H9 (cell line): Measurements from ENCODE around the gene BEGAIN. TPM values are rescaled to one million over a fixed set of nuclear protein-coding genes. Genes with fewer than 3 reads are reported as not detected.

ENCODE experiments used
- DNase-seq: peaks from one replicate; pipeline ENCODE4 v3.0.0-alpha.2; 2017
- H2AFZ ChIP-seq: one replicate; pipeline ENCODE4 v1.6.1; 2013; ENCODE audit warnings: mild to moderate bottlenecking, low read length, control low read depth, moderate library complexity
- H2AK5ac ChIP-seq: 2 replicates; pipeline ENCODE4 v1.6.1; 2013; ENCODE audit warnings: low read length, control low read depth, mixed read lengths; ENCODE audit not compliant: insufficient read length
- H2BK120ac ChIP-seq: one replicate; pipeline ENCODE4 v1.6.1; 2013; ENCODE audit warnings: low read depth, mild to moderate bottlenecking, low read length, control low read depth, inconsistent platforms; ENCODE audit not compliant: poor library complexity, severe bottlenecking
- H2BK12ac ChIP-seq: 2 replicates; pipeline ENCODE4 v1.6.1; 2013; ENCODE audit warnings: low read length, control low read depth, mixed read lengths, low read depth; ENCODE audit not compliant: insufficient read length
- H2BK15ac ChIP-seq: 2 replicates; pipeline ENCODE4 v1.6.1; 2013; ENCODE audit warnings: low read depth, low read length, control low read depth
- H2BK20ac ChIP-seq: one replicate; pipeline ENCODE4 v1.6.1; 2013; ENCODE audit warnings: low read depth, mild to moderate bottlenecking, low read length, control low read depth, inconsistent platforms; ENCODE audit not compliant: poor library complexity, severe bottlenecking
- H2BK5ac ChIP-seq: 2 replicates; pipeline ENCODE4 v1.6.1; 2013; ENCODE audit warnings: low read length, control low read depth, mixed read lengths; ENCODE audit not compliant: insufficient read length
- H3K14ac ChIP-seq: 2 replicates; pipeline ENCODE4 v1.6.1; 2013; ENCODE audit warnings: low read length, control low read depth; ENCODE audit not compliant: insufficient read depth
- H3K18ac ChIP-seq: 2 replicates; pipeline ENCODE4 v1.6.1; 2013; ENCODE audit warnings: low read depth, mild to moderate bottlenecking, mixed read lengths, low read length, control low read depth; ENCODE audit not compliant: insufficient read length
- H3K23ac ChIP-seq: 2 replicates; pipeline ENCODE4 v1.6.1; 2013; ENCODE audit warnings: low read length, control low read depth, mixed read lengths, low read depth; ENCODE audit not compliant: insufficient read length
- H3K23me2 ChIP-seq: 2 replicates; pipeline ENCODE4 v1.6.1; 2013; ENCODE audit warnings: low read depth, mild to moderate bottlenecking, mixed read lengths, low read length, control low read depth; ENCODE audit not compliant: insufficient read length, poor library complexity, severe bottlenecking
- H3K27ac ChIP-seq: 2 replicates; pipeline ENCODE4 v1.5.1; 2013; ENCODE audit warnings: low read length, control low read depth, mixed read lengths, low read depth; ENCODE audit not compliant: insufficient read length
- H3K27me3 ChIP-seq: 2 replicates; pipeline ENCODE4 v1.6.1; 2013; ENCODE audit warnings: low read length, control low read depth, inconsistent platforms; ENCODE audit not compliant: insufficient read depth
- H3K4ac ChIP-seq: 2 replicates; pipeline ENCODE4 v1.6.1; 2013; ENCODE audit warnings: low read depth, mild to moderate bottlenecking, control low read depth, inconsistent platforms, low read length, moderate library complexity
- H3K4me1 ChIP-seq: 2 replicates; pipeline ENCODE4 v1.6.1; 2013; ENCODE audit warnings: low read length, control low read depth, inconsistent platforms; ENCODE audit not compliant: insufficient read depth
- H3K4me2 ChIP-seq: 2 replicates; pipeline ENCODE4 v1.6.1; 2013; ENCODE audit warnings: low read length, control low read depth, mixed read lengths; ENCODE audit not compliant: insufficient read length, insufficient read depth
- H3K56ac ChIP-seq: 2 replicates; pipeline ENCODE4 v1.6.1; 2013; ENCODE audit warnings: low read depth, mild to moderate bottlenecking, mixed read lengths, low read length, control low read depth; ENCODE audit not compliant: insufficient read length
- H3K79me1 ChIP-seq: 2 replicates; pipeline ENCODE4 v1.6.1; 2013; ENCODE audit warnings: low read depth, mild to moderate bottlenecking, moderate library complexity, low read length, control low read depth, inconsistent platforms; ENCODE audit not compliant: insufficient read depth, poor library complexity, severe bottlenecking
- H3K79me2 ChIP-seq: 2 replicates; pipeline ENCODE4 v1.6.1; 2013; ENCODE audit warnings: low read length, control low read depth, inconsistent platforms; ENCODE audit not compliant: insufficient read depth
- H3K9ac ChIP-seq: 2 replicates; pipeline ENCODE4 v1.6.1; 2013; ENCODE audit warnings: low read length, control low read depth, mixed read lengths; ENCODE audit not compliant: insufficient read length; ENCODE audit errors: extremely low read depth
- H3K9me3 ChIP-seq: one replicate; pipeline ENCODE4 v1.6.1; 2013; ENCODE audit warnings: low read depth, low read length, inconsistent platforms; ENCODE audit not compliant: control insufficient read depth
- H3T11ph ChIP-seq: one replicate; pipeline ENCODE4 v1.6.1; 2013; ENCODE audit warnings: mild to moderate bottlenecking, low read length, control low read depth, inconsistent platforms
- H4K20me1 ChIP-seq: one replicate; pipeline ENCODE4 v1.6.1; 2013; ENCODE audit not compliant: control insufficient read depth, insufficient read length, insufficient read depth
- H4K5ac ChIP-seq: 2 replicates; pipeline ENCODE4 v1.6.1; 2013; ENCODE audit warnings: low read depth, mild to moderate bottlenecking, mixed read lengths, low read length, control low read depth; ENCODE audit not compliant: insufficient read length
- H4K8ac ChIP-seq: replicated peaks from 2 replicates; pipeline ENCODE4 v1.6.1; 2013; ENCODE audit warnings: low read length, control low read depth, mixed read lengths, low read depth; ENCODE audit not compliant: insufficient read length
- H4K91ac ChIP-seq: 2 replicates; pipeline ENCODE4 v1.6.1; 2013; ENCODE audit warnings: low read depth, mild to moderate bottlenecking, moderate library complexity, mixed read lengths, low read length, control low read depth; ENCODE audit not compliant: insufficient read length
- H3K27ac Mint-ChIP-seq, 3 experiments: 2 replicates in 2 of 3; 3 replicates in 1 of 3; pipeline ENCODE4 v1.8.0; 2020 to 2021; ENCODE audit warnings: mixed read lengths in 3 of 3, mild to moderate bottlenecking in 1 of 3, moderate library complexity in 1 of 3
- H3K27me3 Mint-ChIP-seq: 2 replicates; pipeline ENCODE4 v1.8.0; 2021; ENCODE audit warnings: low read depth, mild to moderate bottlenecking, moderate library complexity, mixed read lengths
- H3K36me3 Mint-ChIP-seq, 3 experiments: 2 replicates in 2 of 3; 3 replicates in 1 of 3; pipeline ENCODE4 v1.8.0; 2020 to 2021; ENCODE audit warnings: low read depth in 3 of 3, mixed read lengths in 3 of 3; ENCODE audit not compliant: insufficient read depth in 1 of 3
- H3K4me1 Mint-ChIP-seq, 2 experiments: 2 replicates each; pipeline ENCODE4 v1.8.0; 2020; ENCODE audit warnings: mixed read lengths in 2 of 2
- H3K4me3 Mint-ChIP-seq, 2 experiments: 2 replicates in 1 of 2; 3 replicates in 1 of 2; pipeline ENCODE4 v1.8.0; 2020 to 2021; ENCODE audit warnings: mild to moderate bottlenecking in 2 of 2, mixed read lengths in 2 of 2, moderate library complexity in 1 of 2
- H3K9me3 Mint-ChIP-seq, 2 experiments: 2 replicates in 1 of 2; 3 replicates in 1 of 2; pipeline ENCODE4 v1.8.0; 2020; ENCODE audit warnings: mild to moderate bottlenecking in 2 of 2, mixed read lengths in 2 of 2, moderate library complexity in 1 of 2
- CTCF ChIP-seq: fragments of 200-600 bp; sonication (generic); conservative IDR thresholded peaks from 3 replicates; pipeline ENCODE4 v1.8.0; 2021; ENCODE audit warnings: antibody characterized with exemption, mild to moderate bottlenecking
- WGBS: extraction: QIAGEN DNeasy Blood & Tissue Kit; methylation state at CpG from one replicate; pipeline ENCODE4 v1.1.7; 2013; ENCODE audit warnings: missing lambda C conversion rate, low lambda C conversion rate, mixed read lengths; ENCODE audit not compliant: insufficient read length; ENCODE audit errors: extremely low coverage; 5-methylcytosine and 5-hydroxymethylcytosine counted together
- total RNA-seq: library from RNA; stranded (reverse); gene quantifications from 2 replicates; pipeline ENCODE4 v1.2.1, GENCODE V29; 2021

Gene BEGAIN
- total RNA-seq, 1 experiment from 2014 or later: 2.6 TPM

GRCh38 chr14:100577321-100577985, 9.8 kb downstream of the BEGAIN start:
- H3K27me3 Mint-ChIP-seq: peaks cover 16% of the 10 kb centered on the region
- WGBS: no CpG with 5 or more reads among the region's 23 CpGs
- no peaks in the 10 kb centered on the region for H3K36me3 Mint-ChIP-seq
- no peak overlapping the region for H3K4me3 Mint-ChIP-seq
- H3K23me2 ChIP-seq: no peaks in the 10 kb centered on the region
- DNase-seq: no peak
- no peak overlapping the region for H2AFZ ChIP-seq
- H3K4me2 ChIP-seq: no peak overlapping the region
- H3T11ph ChIP-seq: no peak overlapping the region
- no peak overlapping the region for H4K8ac ChIP-seq
- H4K91ac ChIP-seq: no peak overlapping the region
- no peaks in the 10 kb centered on the region for H3K79me1 ChIP-seq
- no peak overlapping the region for H3K18ac ChIP-seq
- no peak overlapping the region for H2BK120ac ChIP-seq
- H3K4me1 Mint-ChIP-seq: peaks cover 7 to 15% of the 10 kb centered on the region in 2 experiments
- no peak overlapping the region for H2AK5ac ChIP-seq
- peak overlapping the region in 1 of 3 experiments; percentile 55; a peak in 1 of 7 replicates for H3K27ac Mint-ChIP-seq
- H3K4me1 ChIP-seq: no peaks in the 10 kb centered on the region
- H3K9me3 ChIP-seq: no peaks in the 10 kb centered on the region
- no peak overlapping the region for H3K14ac ChIP-seq
- no peak overlapping the region; the same call in 1 of the 2 replicates for H2BK15ac ChIP-seq
- no peak for TF ChIP-seq CTCF
- no peak overlapping the region for H3K56ac ChIP-seq
- H4K20me1 ChIP-seq: peaks cover 3% of the 10 kb centered on the region
- H3K27ac ChIP-seq: no peak overlapping the region
- no peak overlapping the region for H2BK12ac ChIP-seq
- no peak overlapping the region for H2BK20ac ChIP-seq
- H4K5ac ChIP-seq: no peak overlapping the region
- H3K23ac ChIP-seq: no peak overlapping the region
- H3K9me3 Mint-ChIP-seq: no peaks in the 10 kb centered on the region
- H3K4ac ChIP-seq: no peak overlapping the region
- H2BK5ac ChIP-seq: no peak overlapping the region
- no peaks in the 10 kb centered on the region for H3K27me3 ChIP-seq
- no peaks in the 10 kb centered on the region for H3K79me2 ChIP-seq
- no peak overlapping the region for H3K9ac ChIP-seq
